Loucy (cell line): Measurements from ENCODE around the gene CELA3B.

ENCODE experiments used
- H2AFZ ChIP-seq: fragments of 200-600 bp; sonication (generic); 2 replicates; pipeline ENCODE4 v1.6.0; 2016; ENCODE audit warnings: antibody characterized with exemption, mild to moderate bottlenecking, low read length, moderate library complexity
- H3F3A ChIP-seq: fragments of 200-600 bp; 2 replicates; pipeline ENCODE4 v1.6.0; 2016; ENCODE audit warnings: antibody characterized with exemption, low read depth, mild to moderate bottlenecking
- H3K27me3 ChIP-seq: fragments of 200-600 bp; sonication (generic); 2 replicates; pipeline ENCODE4 v1.6.1; 2014; ENCODE audit warnings: low read length, mild to moderate bottlenecking; ENCODE audit not compliant: insufficient read depth, poor library complexity, severe bottlenecking
- H3K36me3 ChIP-seq: fragments of 200-600 bp; sonication (generic); 2 replicates; pipeline ENCODE4 v1.6.1; 2016; ENCODE audit warnings: low read length; ENCODE audit not compliant: insufficient read depth
- H3K4me1 ChIP-seq: fragments of 200-600 bp; sonication (generic); 2 replicates; pipeline ENCODE4 v1.5.1; 2014; ENCODE audit warnings: low read length, mild to moderate bottlenecking; ENCODE audit not compliant: insufficient read depth, poor library complexity, severe bottlenecking
- H3K4me2 ChIP-seq: fragments of 200-600 bp; sonication (generic); 2 replicates; pipeline ENCODE4 v1.6.0; 2014; ENCODE audit warnings: antibody characterized with exemption, low read length, low read depth, mild to moderate bottlenecking; ENCODE audit not compliant: poor library complexity, severe bottlenecking
- H3K4me3 ChIP-seq: fragments of 200-600 bp; sonication (generic); 2 replicates; pipeline ENCODE4 v1.5.1; 2014; ENCODE audit warnings: low read length, mild to moderate bottlenecking, mixed read lengths; ENCODE audit not compliant: poor library complexity, severe bottlenecking
- H3K79me2 ChIP-seq: fragments of 200-600 bp; sonication (generic); 2 replicates; pipeline ENCODE4 v1.6.1; 2014; ENCODE audit warnings: low read length; ENCODE audit not compliant: insufficient read depth
- H3K9ac ChIP-seq: fragments of 200-600 bp; sonication (generic); 2 replicates; pipeline ENCODE4 v1.6.0; 2014; ENCODE audit warnings: mild to moderate bottlenecking, low read depth, low read length, moderate library complexity; ENCODE audit not compliant: poor library complexity, severe bottlenecking
- H3K9me2 ChIP-seq: fragments of 200-600 bp; sonication (generic); replicated peaks from 2 replicates; pipeline ENCODE4 v1.6.1; 2016; ENCODE audit warnings: low read depth, low read length, mixed read lengths
- H3K9me3 ChIP-seq: fragments of 200-600 bp; sonication (generic); 2 replicates; pipeline ENCODE4 v1.6.1; 2014; ENCODE audit warnings: mild to moderate bottlenecking, antibody characterized with exemption, low read length, low read depth; ENCODE audit not compliant: insufficient read depth
- H4K20me1 ChIP-seq: fragments of 200-600 bp; sonication (generic); 2 replicates; pipeline ENCODE4 v1.6.0; 2014; ENCODE audit warnings: antibody characterized with exemption, low read length, mild to moderate bottlenecking; ENCODE audit not compliant: insufficient read depth, poor library complexity, severe bottlenecking
- EZH2phosphoT487 ChIP-seq: fragments of 200-600 bp; IDR thresholded peaks from 2 replicates; pipeline ENCODE4 v1.6.1; 2018; ENCODE audit warnings: antibody characterized with exemption, mild to moderate bottlenecking, moderate library complexity, borderline replicate concordance
- TF ChIP-seq, protein P1 (sequence below): fragments of 200-600 bp; sonication (generic); conservative IDR thresholded peaks from 2 replicates; pipeline ENCODE4 v1.5.1; 2014; ENCODE audit warnings: mild to moderate bottlenecking, antibody characterized with exemption, low read length

The CELA3B gene

DNA sequence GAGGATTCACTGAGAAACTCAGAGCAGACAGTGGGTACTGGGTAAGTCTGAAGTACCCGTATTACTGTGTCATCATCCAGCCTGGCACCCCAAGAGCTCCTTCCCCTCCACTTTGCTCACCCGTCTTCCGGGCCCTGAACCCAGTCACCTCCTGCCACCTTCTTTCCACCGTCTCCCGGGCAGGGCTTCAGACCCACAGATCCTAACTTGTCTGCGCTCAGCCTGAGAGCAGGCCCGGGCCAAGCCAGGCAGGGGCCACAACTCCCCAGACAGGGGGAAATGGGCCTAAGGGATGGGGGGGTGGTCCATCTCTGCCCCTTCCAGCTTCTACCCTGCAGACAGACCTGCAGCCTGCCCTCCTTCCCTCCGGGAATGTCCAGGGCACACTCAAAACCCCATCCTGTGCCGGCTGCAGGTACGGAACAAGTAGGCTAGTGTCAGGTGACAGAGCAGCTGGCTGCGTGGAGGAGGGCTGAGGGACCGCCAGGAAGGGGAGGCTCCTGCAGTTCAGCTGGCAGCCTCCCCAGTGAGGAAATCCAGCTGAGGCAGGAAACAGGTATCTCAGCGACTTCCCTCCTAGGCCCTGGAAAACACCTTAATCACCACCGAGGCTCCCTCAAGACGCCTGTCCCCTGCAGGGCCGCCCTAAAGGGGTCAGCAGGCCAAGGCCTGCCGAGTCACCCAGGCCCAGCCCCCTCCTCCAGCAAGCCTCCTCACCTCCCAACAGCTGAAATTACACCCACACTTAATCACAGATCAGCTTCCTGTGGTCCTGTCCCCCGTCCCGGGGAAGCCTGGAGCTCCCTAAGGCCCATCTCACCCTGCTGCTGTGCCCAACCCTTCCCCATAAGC, 43.2 kb upstream of the CELA3B start:
- H3K4me3 ChIP-seq: no peak overlapping the region
- H3K4me2 ChIP-seq: no peak overlapping the region
- H4K20me1 ChIP-seq: no peaks in the 10 kb centered on the region
- H2AFZ ChIP-seq: no peak overlapping the region
- H3K79me2 ChIP-seq: no peaks in the 10 kb centered on the region
- H3K9me2 ChIP-seq: no peaks in the 10 kb centered on the region
- H3F3A ChIP-seq: no peaks in the 10 kb centered on the region
- H3K27me3 ChIP-seq: no peaks in the 10 kb centered on the region
- H3K36me3 ChIP-seq: no peaks in the 10 kb centered on the region
- H3K4me1 ChIP-seq: no peaks in the 10 kb centered on the region
- no peaks in the 10 kb centered on the region for H3K9me3 ChIP-seq
- no peak for TF ChIP-seq EZH2phosphoT487
- TF ChIP-seq, protein P1, sequence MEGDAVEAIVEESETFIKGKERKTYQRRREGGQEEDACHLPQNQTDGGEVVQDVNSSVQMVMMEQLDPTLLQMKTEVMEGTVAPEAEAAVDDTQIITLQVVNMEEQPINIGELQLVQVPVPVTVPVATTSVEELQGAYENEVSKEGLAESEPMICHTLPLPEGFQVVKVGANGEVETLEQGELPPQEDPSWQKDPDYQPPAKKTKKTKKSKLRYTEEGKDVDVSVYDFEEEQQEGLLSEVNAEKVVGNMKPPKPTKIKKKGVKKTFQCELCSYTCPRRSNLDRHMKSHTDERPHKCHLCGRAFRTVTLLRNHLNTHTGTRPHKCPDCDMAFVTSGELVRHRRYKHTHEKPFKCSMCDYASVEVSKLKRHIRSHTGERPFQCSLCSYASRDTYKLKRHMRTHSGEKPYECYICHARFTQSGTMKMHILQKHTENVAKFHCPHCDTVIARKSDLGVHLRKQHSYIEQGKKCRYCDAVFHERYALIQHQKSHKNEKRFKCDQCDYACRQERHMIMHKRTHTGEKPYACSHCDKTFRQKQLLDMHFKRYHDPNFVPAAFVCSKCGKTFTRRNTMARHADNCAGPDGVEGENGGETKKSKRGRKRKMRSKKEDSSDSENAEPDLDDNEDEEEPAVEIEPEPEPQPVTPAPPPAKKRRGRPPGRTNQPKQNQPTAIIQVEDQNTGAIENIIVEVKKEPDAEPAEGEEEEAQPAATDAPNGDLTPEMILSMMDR: no peak
- no peak overlapping the region for H3K9ac ChIP-seq

DNA sequence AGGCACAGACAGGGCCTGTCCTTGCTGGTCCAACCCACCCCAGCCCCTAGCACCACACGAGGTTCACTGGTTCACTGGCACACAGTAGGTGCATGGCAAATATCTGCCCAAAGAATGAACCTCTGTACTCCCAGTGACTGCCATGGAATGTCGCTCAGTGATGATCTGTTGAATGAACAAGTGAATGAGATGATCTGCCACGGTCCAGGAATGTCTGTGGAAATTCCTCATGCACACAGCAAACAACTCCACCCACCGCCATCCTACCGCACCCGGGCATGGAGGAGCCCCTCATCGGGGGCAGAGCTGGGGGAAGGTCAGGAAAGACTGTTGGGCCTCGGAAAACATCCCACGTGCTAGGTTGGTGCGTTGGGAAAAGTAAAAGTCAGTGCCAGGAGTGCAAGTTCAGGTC, 41.4 kb upstream of the CELA3B start:
- Histone ChIP-seq H3K4me1 (no peaks in the 10 kb centered on the region), H3K27me3 (no peaks in the 10 kb centered on the region), H3K4me2 (no peak overlapping the region), H4K20me1 (no peaks in the 10 kb centered on the region), H3F3A (no peaks in the 10 kb centered on the region), H3K36me3 (no peaks in the 10 kb centered on the region), H3K9me2 (no peaks in the 10 kb centered on the region), H3K9ac (no peak overlapping the region), H3K4me3 (no peak overlapping the region), H3K9me3 (no peaks in the 10 kb centered on the region), H2AFZ (no peak overlapping the region), H3K79me2 (no peaks in the 10 kb centered on the region)
- no peak for TF ChIP-seq EZH2phosphoT487
- TF ChIP-seq, protein P1: no peak

DNA sequence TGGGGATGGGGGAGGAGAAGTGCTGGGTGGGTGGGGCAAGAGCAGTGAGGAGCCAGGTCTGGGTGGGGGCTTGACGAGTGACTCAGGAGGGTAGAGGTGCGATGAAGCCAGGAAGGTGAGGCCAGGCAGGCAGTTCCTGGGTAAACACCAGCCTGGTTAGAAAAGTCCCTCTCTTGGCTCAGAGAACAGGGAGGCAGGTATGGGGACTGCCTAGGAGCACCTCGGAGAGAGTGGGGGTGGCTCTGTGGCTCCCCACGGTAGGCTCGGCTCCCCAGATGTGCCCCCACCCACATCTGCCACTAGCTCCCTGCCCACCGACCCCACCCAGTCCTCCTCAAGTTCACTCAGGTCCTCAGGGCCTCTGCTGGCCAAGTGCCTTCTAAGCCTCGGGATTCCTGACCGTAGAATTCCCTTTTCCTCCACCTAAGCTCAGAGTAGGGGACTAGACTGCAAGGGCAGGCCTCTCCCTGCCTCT, 40.9 kb upstream of the CELA3B start:
- H3K79me2 ChIP-seq: no peaks in the 10 kb centered on the region
- no peaks in the 10 kb centered on the region for H3K4me1 ChIP-seq
- no peaks in the 10 kb centered on the region for H4K20me1 ChIP-seq
- no peaks in the 10 kb centered on the region for H3K9me2 ChIP-seq
- H2AFZ ChIP-seq: no peak overlapping the region
- H3K4me3 ChIP-seq: no peak overlapping the region
- no peak overlapping the region for H3K9ac ChIP-seq
- no peak for TF ChIP-seq EZH2phosphoT487
- TF ChIP-seq, protein P1: no peak
- no peaks in the 10 kb centered on the region for H3K36me3 ChIP-seq
- no peak overlapping the region for H3K4me2 ChIP-seq
- H3K9me3 ChIP-seq: no peaks in the 10 kb centered on the region
- no peaks in the 10 kb centered on the region for H3K27me3 ChIP-seq
- H3F3A ChIP-seq: no peaks in the 10 kb centered on the region
